Lung (tissue), 12 donors: Measurements from ENCODE around the gene SYT1. TPM values are rescaled to one million over a fixed set of nuclear protein-coding genes. Genes with fewer than 3 reads are reported as not detected.
A peak's percentile ranks its signal among the peaks of the same experiment; 100 is the strongest.

Experiments
- ATAC-seq: fragments of 200-7000 bp; cut with Tn5 transposase; one replicate; pipeline ENCODE4 v1.9.1; 2020; ENCODE audit warnings: moderate number of reproducible peaks; ENCODE audit not compliant: insufficient read depth, low FRiP score
- DNase-seq, 3 donors: peaks; one replicate each; pipeline ENCODE4 v3.0.0-alpha.2; 2013 to 2017
- H3K27ac ChIP-seq, 2 donors: one replicate each; pipeline ENCODE4 v1.5.1; 2013; ENCODE audit warnings: mild to moderate bottlenecking in 2 of 2, moderate library complexity in 2 of 2, control low read depth in 1 of 2, inconsistent platforms in 1 of 2, low read depth in 1 of 2, low read length in 1 of 2
- H3K27me3 ChIP-seq, 3 donors: one replicate each; pipeline ENCODE4 v1.5.1; 2013; ENCODE audit warnings: low read length in 2 of 3; ENCODE audit not compliant: control insufficient read depth in 3 of 3, insufficient read depth in 3 of 3
- H3K36me3 ChIP-seq, 4 donors: one replicate each; pipeline ENCODE4 v1.5.1; 2013; ENCODE audit warnings: low read length in 4 of 4, mild to moderate bottlenecking in 1 of 4, moderate library complexity in 1 of 4; ENCODE audit not compliant: control insufficient read depth in 4 of 4, insufficient read depth in 4 of 4
- H3K4me1 ChIP-seq, 5 donors: one replicate each; pipeline ENCODE4 v1.5.1; 2013; ENCODE audit warnings: low read length in 5 of 5, mild to moderate bottlenecking in 2 of 5, moderate library complexity in 1 of 5; ENCODE audit not compliant: control insufficient read depth in 5 of 5, insufficient read depth in 5 of 5
- H3K4me3 ChIP-seq: one replicate; pipeline ENCODE4 v1.5.1; 2013; ENCODE audit warnings: mild to moderate bottlenecking, control low read depth, moderate library complexity
- H3K9ac ChIP-seq, 2 donors: one replicate each; pipeline ENCODE4 v1.5.1; 2013; ENCODE audit warnings: low read length in 2 of 2, control low read depth in 1 of 2; ENCODE audit not compliant: insufficient read depth in 1 of 2
- H3K9me3 ChIP-seq, 4 donors: one replicate each; pipeline ENCODE4 v1.5.1; 2013; ENCODE audit warnings: low read length in 3 of 4, mild to moderate bottlenecking in 1 of 4, moderate library complexity in 1 of 4; ENCODE audit not compliant: control insufficient read depth in 4 of 4, insufficient read depth in 3 of 4
- WGBS, 2 donors: extraction: QIAGEN DNeasy Blood & Tissue Kit; methylation state at CpG; one replicate each; pipeline ENCODE4 v1.1.7; 2013; 5-methylcytosine and 5-hydroxymethylcytosine counted together
- polyA plus RNA-seq, 2 donors: library from polyadenylated mRNA; stranded (reverse); fragments of 200-250 nt; gene quantifications; one replicate each; pipeline ENCODE4 v1.2.1, GENCODE V29; 2013
- total RNA-seq, 2 donors: library from RNA; depleted of rRNA in 1 of 2; stranded (reverse); fragments of >200 nt in 1 of 2; gene quantifications; one replicate each; pipeline ENCODE4 v1.2.1, GENCODE V29; 2014 to 2021
- TF ChIP-seq, protein P1 (sequence below): IDR thresholded peaks from 2 replicates; pipeline ENCODE4 v1.5.1; 2012; ENCODE audit warnings: mild to moderate bottlenecking; ENCODE audit errors: control extremely low read depth, extremely low read depth
- donor health status: control.
- donor health status: control.
- donor health status: Bipolar disorder and iron deficiency.
- donor health status: healthy.
- donor health status: DM: yes; HTN: yes; CAD: no.

The SYT1 gene
- total and polyA plus RNA-seq, 4 donors: 0.05 to 3.2 (median 0.46) TPM

DNA sequence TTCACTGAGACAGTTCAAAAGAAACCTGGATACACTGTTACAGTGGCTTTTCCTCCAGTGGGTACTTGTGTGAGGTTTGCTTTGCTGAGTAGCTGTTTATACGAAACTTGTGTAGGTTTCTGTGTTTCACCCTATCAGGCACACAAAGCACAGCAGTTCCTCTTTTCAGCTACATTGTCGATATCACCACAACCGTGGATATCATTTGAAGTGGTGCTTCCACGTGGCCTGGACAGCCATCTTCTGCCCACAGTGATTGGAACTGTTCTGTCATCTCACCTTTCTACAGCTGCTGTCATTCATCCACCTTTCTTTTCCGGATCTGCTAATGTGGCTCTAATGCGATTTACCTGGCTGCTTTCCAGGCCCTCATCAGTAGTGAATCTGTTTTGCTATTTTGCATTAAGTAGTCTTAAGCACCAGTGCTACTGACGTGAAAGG lies 368.8 kb downstream of the SYT1 start:
- TF ChIP-seq, protein P1, sequence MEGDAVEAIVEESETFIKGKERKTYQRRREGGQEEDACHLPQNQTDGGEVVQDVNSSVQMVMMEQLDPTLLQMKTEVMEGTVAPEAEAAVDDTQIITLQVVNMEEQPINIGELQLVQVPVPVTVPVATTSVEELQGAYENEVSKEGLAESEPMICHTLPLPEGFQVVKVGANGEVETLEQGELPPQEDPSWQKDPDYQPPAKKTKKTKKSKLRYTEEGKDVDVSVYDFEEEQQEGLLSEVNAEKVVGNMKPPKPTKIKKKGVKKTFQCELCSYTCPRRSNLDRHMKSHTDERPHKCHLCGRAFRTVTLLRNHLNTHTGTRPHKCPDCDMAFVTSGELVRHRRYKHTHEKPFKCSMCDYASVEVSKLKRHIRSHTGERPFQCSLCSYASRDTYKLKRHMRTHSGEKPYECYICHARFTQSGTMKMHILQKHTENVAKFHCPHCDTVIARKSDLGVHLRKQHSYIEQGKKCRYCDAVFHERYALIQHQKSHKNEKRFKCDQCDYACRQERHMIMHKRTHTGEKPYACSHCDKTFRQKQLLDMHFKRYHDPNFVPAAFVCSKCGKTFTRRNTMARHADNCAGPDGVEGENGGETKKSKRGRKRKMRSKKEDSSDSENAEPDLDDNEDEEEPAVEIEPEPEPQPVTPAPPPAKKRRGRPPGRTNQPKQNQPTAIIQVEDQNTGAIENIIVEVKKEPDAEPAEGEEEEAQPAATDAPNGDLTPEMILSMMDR: no peak
- H3K4me1 ChIP-seq: no peaks in the 10 kb centered on the region
- no peaks in the 10 kb centered on the region for H3K9me3 ChIP-seq
- DNase-seq: peak in 1 of 3 donors; percentile 2
- ATAC-seq: no peak
- H3K9ac ChIP-seq: no peak overlapping the region
- no peaks in the 10 kb centered on the region for H3K36me3 ChIP-seq
- 52 to 53% methylated on average over 7 of the region's 7 CpGs for WGBS, 2 donors
- H3K27me3 ChIP-seq: no peaks in the 10 kb centered on the region
- H3K27ac ChIP-seq: no peak overlapping the region
- no peak overlapping the region for H3K4me3 ChIP-seq

DNA sequence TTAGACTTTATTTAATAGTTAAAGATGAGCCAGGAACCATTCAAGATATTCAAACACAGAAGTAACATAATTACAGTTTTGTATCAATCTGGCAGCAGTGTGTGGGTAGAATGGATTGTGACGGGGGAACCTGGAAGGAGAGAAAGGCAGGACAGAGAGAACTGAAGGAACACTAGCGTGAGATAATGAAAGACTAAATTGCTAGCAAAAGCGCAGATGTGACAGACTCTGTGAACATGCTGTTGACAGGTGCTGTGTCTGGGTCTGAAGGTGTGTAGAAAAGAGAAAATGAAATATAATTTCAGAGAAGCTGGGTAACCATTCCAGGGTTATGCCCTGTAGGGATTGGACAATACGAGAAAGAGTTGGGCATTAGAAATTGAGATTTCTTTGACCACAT lies 372.3 kb downstream of the SYT1 start:
- Histone ChIP-seq H3K9me3 (no peaks in the 10 kb centered on the region), H3K36me3 (no peaks in the 10 kb centered on the region), H3K27me3 (no peaks in the 10 kb centered on the region), H3K4me3 (no peak overlapping the region), H3K9ac (no peak overlapping the region), H3K27ac (no peak overlapping the region), H3K4me1 (no peaks in the 10 kb centered on the region)
- TF ChIP-seq, protein P1: no peak
- 94 to 95% methylated on average over 4 of the region's 4 CpGs for WGBS, 2 donors
- ATAC-seq: no peak
- no peak for DNase-seq

DNA sequence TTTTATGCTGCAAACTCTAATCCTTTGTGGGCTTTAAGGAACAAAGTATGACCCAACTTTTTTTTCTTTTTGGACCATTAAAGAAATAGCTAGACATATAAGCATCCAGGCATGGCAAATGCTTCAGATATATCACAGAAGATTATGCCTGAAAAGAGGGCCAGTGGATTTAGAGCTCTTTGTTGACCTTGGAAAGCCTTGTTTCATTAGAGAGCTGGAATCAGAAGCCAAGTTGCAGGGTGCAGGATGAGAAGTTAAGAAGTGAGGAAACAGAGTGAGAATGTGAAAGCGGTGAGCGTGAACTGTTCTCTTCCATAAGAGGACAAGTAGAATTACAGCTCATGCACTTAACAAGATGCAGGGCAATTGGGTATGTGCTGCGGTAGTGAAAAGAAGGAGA lies 373.7 kb downstream of the SYT1 start:
- Histone ChIP-seq H3K9me3 (no peaks in the 10 kb centered on the region), H3K9ac (no peak overlapping the region), H3K4me1 (no peaks in the 10 kb centered on the region), H3K27ac (no peak overlapping the region), H3K4me3 (no peak overlapping the region), H3K36me3 (no peaks in the 10 kb centered on the region), H3K27me3 (no peaks in the 10 kb centered on the region)
- TF ChIP-seq, protein P1: no peak
- 94 to 95% methylated on average over 3 of the region's 3 CpGs for WGBS, 2 donors
- DNase-seq (no peak), ATAC-seq (no peak)

DNA sequence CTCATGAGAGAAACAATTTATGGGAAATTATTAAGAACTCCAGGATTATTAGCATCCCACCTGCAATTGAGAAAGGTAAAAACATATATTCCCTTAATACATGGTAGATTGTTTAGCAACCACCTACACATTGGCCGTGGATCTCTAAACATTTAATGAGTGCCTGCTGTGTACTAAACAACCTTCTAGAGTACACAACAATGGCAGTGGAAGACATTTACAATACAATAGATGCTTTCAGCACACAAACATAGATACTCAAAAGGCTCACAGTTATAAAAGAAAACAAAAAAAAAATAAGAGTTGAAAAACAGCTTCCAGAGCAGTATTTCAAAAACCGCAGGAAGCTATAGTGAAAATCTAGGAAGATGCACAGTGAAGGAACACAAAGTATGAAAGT lies 382.9 kb downstream of the SYT1 start:
- ATAC-seq (no peak), DNase-seq (no peak)
- Histone ChIP-seq H3K9ac (no peak overlapping the region), H3K27ac (no peak overlapping the region), H3K4me1 (no peaks in the 10 kb centered on the region), H3K36me3 (no peaks in the 10 kb centered on the region), H3K4me3 (no peak overlapping the region), H3K27me3 (no peaks in the 10 kb centered on the region), H3K9me3 (peaks cover 0 to 2% (median 0%) of the 10 kb centered on the region in 4 donors)
- TF ChIP-seq, protein P1: no peak
- 85% methylated on average over 2 of the region's 2 CpGs for WGBS, 2 donors
